NK-92 (cell line): Measurements from ENCODE around the gene METAP1D.
"Not testable (repeated sequence)": the region's sequence is repeated elsewhere in the genome, so short reads cannot be mapped to it uniquely, and the experiment has no call there.

ENCODE experiments used
- DNase-seq: peaks from one replicate; lab custom pipeline; 2025; ENCODE audit not compliant: unreplicated experiment; lab: John Stamatoyannopoulos, UW

The METAP1D gene

GRCh38 chr2:171996021-171996420 is 3.7 kb upstream of the METAP1D start:
- no peak for DNase-seq

GRCh38 chr2:171997031-171997430 is 2.7 kb upstream of the METAP1D start:
- not testable (repeated sequence) for DNase-seq

- DNase-seq: no peak
Observed at GRCh38 chr2:171999161-171999560, 592 bp upstream of the METAP1D start.

GRCh38 chr2:172000696-172001361 is 1.1 kb downstream of the METAP1D start:
- no peak for DNase-seq

GRCh38 chr2:172007372-172007771 is 7.6 kb downstream of the METAP1D start:
- no peak for DNase-seq

- DNase-seq: no peak
Observed at GRCh38 chr2:172009823-172010222, 10.1 kb downstream of the METAP1D start.

- no peak for DNase-seq
Observed at GRCh38 chr2:172011812-172012575, 12.2 kb downstream of the METAP1D start.

GRCh38 chr2:172012677-172013391 is 13.1 kb downstream of the METAP1D start:
- no peak for DNase-seq

GRCh38 chr2:172013396-172013795 is 13.6 kb downstream of the METAP1D start:
- no peak for DNase-seq

- DNase-seq: no peak
Observed at GRCh38 chr2:172021074-172021931, 21.6 kb downstream of the METAP1D start.

- DNase-seq: no peak
Observed at GRCh38 chr2:172021955-172022354, 22.2 kb downstream of the METAP1D start.

- no peak for DNase-seq
Observed at GRCh38 chr2:172031536-172031935, 31.8 kb downstream of the METAP1D start.

- DNase-seq: no peak
Observed at GRCh38 chr2:172038121-172038520, 38.4 kb downstream of the METAP1D start.

- DNase-seq: no peak
Observed at GRCh38 chr2:172038604-172039003, 38.9 kb downstream of the METAP1D start.

- DNase-seq: no peak
Observed at GRCh38 chr2:172039011-172039704, 39.4 kb downstream of the METAP1D start.

- DNase-seq: no peak
Observed at GRCh38 chr2:172040311-172040710, 40.6 kb downstream of the METAP1D start.

- no peak for DNase-seq
Observed at GRCh38 chr2:172046080-172046678, 46.4 kb downstream of the METAP1D start.

- no peak for DNase-seq
Observed at GRCh38 chr2:172046866-172047565, 47.3 kb downstream of the METAP1D start.
